ENCODE results near the gene ST13. TPM values are rescaled to one million over a fixed set of nuclear protein-coding genes. Genes with fewer than 3 reads are reported as not detected.

The ST13 gene
- total and polyA plus RNA-seq, 9 of the 15 experiments (the other 6 are each of a cell fraction or from before 2014, with no cell fraction given): 53.6 to 311 (median 195) TPM

- TF ChIP-seq KLF13 (tag; IDR thresholded peaks at IDR 0.05; ENCODE audit: borderline replicate concordance, low read depth) (peak; percentile 99), ARID1B (IDR thresholded peaks at IDR 0.05) (peak; percentile 99), NFRKB (IDR thresholded peaks at IDR 0.05; ENCODE audit: low read depth) (0 out of 2 replicates have a peak, but pooled peaks have one; percentile 48), ZNF830 (CRISPR knock-in tag; IDR thresholded peaks at IDR 0.05) (peak; percentile 93), PHTF2 (CRISPR knock-in tag; IDR thresholded peaks at IDR 0.05) (peak; percentile 99), ZNF316 (IDR thresholded peaks at IDR 0.05) (no peak), STAT5A (IDR thresholded peaks at IDR 0.05; ENCODE audit: borderline replicate concordance, low read length) (peak; percentile 92), POLR2A (conservative IDR thresholded peaks at IDR 0.05) (no peak), TFAM (CRISPR knock-in tag; conservative IDR thresholded peaks at IDR 0.05) (no peak), RFX7 (CRISPR knock-in tag; IDR thresholded peaks at IDR 0.05) (peak; percentile 96), BCOR (IDR thresholded peaks at IDR 0.05) (peak; percentile 49; the same call in 1 of the 2 replicates), ZNF778 (CRISPR knock-in tag; IDR thresholded peaks at IDR 0.05) (peak; percentile 94; the same call in 1 of the 2 replicates), ZNF239 (CRISPR knock-in tag; IDR thresholded peaks at IDR 0.05) (peak; percentile 98), SMARCA5 (IDR thresholded peaks at IDR 0.05) (no peak), CREB1 (IDR thresholded peaks at IDR 0.05) (no peak), CREB1 (CRISPR knock-in tag; IDR thresholded peaks at IDR 0.05) (no peak), ZNF232 (CRISPR knock-in tag; IDR thresholded peaks at IDR 0.05) (no peak), WHSC1 (IDR thresholded peaks at IDR 0.05; ENCODE audit: low read length) (no peak), CBFA2T2 (conservative IDR thresholded peaks at IDR 0.05) (peak; percentile 97), PRPF4 (IDR thresholded peaks at IDR 0.05; ENCODE audit: insufficient read depth, low read depth, low read length, poor library complexity, severe bottlenecking) (no peak), CEBPB (tag; IDR thresholded peaks at IDR 0.05) (peak; percentile 58), MAFK (IDR thresholded peaks at IDR 0.05; ENCODE audit: low read length) (no peak), FOXA1 (IDR thresholded peaks at IDR 0.05; ENCODE audit: borderline replicate concordance) (no peak)
- TF ChIP-seq, protein P1, sequence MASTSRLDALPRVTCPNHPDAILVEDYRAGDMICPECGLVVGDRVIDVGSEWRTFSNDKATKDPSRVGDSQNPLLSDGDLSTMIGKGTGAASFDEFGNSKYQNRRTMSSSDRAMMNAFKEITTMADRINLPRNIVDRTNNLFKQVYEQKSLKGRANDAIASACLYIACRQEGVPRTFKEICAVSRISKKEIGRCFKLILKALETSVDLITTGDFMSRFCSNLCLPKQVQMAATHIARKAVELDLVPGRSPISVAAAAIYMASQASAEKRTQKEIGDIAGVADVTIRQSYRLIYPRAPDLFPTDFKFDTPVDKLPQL (IDR thresholded peaks at IDR 0.05; ENCODE audit: extremely low read depth, insufficient read length): no peak
- TF ChIP-seq, protein P2, sequence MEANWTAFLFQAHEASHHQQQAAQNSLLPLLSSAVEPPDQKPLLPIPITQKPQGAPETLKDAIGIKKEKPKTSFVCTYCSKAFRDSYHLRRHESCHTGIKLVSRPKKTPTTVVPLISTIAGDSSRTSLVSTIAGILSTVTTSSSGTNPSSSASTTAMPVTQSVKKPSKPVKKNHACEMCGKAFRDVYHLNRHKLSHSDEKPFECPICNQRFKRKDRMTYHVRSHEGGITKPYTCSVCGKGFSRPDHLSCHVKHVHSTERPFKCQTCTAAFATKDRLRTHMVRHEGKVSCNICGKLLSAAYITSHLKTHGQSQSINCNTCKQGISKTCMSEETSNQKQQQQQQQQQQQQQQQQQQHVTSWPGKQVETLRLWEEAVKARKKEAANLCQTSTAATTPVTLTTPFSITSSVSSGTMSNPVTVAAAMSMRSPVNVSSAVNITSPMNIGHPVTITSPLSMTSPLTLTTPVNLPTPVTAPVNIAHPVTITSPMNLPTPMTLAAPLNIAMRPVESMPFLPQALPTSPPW (CRISPR knock-in tag; IDR thresholded peaks at IDR 0.05): peak; percentile 87
- TF ChIP-seq, protein P3, sequence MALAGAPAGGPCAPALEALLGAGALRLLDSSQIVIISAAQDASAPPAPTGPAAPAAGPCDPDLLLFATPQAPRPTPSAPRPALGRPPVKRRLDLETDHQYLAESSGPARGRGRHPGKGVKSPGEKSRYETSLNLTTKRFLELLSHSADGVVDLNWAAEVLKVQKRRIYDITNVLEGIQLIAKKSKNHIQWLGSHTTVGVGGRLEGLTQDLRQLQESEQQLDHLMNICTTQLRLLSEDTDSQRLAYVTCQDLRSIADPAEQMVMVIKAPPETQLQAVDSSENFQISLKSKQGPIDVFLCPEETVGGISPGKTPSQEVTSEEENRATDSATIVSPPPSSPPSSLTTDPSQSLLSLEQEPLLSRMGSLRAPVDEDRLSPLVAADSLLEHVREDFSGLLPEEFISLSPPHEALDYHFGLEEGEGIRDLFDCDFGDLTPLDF (CRISPR knock-in tag; IDR thresholded peaks at IDR 0.05): no peak
- TF ChIP-seq, protein P4, sequence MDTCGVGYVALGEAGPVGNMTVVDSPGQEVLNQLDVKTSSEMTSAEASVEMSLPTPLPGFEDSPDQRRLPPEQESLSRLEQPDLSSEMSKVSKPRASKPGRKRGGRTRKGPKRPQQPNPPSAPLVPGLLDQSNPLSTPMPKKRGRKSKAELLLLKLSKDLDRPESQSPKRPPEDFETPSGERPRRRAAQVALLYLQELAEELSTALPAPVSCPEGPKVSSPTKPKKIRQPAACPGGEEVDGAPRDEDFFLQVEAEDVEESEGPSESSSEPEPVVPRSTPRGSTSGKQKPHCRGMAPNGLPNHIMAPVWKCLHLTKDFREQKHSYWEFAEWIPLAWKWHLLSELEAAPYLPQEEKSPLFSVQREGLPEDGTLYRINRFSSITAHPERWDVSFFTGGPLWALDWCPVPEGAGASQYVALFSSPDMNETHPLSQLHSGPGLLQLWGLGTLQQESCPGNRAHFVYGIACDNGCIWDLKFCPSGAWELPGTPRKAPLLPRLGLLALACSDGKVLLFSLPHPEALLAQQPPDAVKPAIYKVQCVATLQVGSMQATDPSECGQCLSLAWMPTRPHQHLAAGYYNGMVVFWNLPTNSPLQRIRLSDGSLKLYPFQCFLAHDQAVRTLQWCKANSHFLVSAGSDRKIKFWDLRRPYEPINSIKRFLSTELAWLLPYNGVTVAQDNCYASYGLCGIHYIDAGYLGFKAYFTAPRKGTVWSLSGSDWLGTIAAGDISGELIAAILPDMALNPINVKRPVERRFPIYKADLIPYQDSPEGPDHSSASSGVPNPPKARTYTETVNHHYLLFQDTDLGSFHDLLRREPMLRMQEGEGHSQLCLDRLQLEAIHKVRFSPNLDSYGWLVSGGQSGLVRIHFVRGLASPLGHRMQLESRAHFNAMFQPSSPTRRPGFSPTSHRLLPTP (IDR thresholded peaks at IDR 0.05; ENCODE audit: borderline replicate concordance, extremely low read depth, insufficient read length): no peak
These were observed 42.5 kb downstream of the ST13 start (continued) for GRCh38 chr22:40813912-40814315.

Measured in K562 (cell line).